ENCODE data around the gene ELK3.

GRCh38 chr12:96170762-96171161 is 23.4 kb upstream of the ELK3 start:
- TF ChIP-seq CTCF (IDR thresholded peaks at IDR 0.05 in 8 of 11, conservative IDR thresholded peaks at IDR 0.05 in 3 of 11) (no peak), POLR2A (IDR thresholded peaks at IDR 0.05) (no peak)

Data from spleen (tissue), 7 donors.